BJ (cell line): ENCODE data around the gene CD207. TPM values are rescaled to one million over a fixed set of nuclear protein-coding genes. Genes with fewer than 3 reads are reported as not detected.
"Not testable (repeated sequence)": the region's sequence is repeated elsewhere in the genome, so short reads cannot be mapped to it uniquely, and the experiment has no call there.

Source experiments
- CTCF ChIA-PET: fragments of 350-600 bp; formaldehyde crosslinking; extraction: SDS; loops from one replicate; lab custom pipeline; 2021; ENCODE audit warnings: antibody characterized with exemption, inconsistent platforms; lab: Yijun Ruan, JAX
- POLR2A ChIA-PET: fragments of 300-600 bp; sonication (Branson Sonifier 250); formaldehyde crosslinking; extraction: SDS; loops from one replicate; lab custom pipeline; 2021; ENCODE audit warnings: antibody characterized with exemption; lab: Charles Lee
- DNase-seq: peaks from one replicate; pipeline ENCODE4 v3.0.0-alpha.2; 2011; ENCODE audit warnings: low read depth
- H3K27me3 ChIP-seq: 2 replicates; pipeline ENCODE4 v1.6.0; 2011; ENCODE audit warnings: low read length; ENCODE audit not compliant: control insufficient read depth, insufficient read depth
- H3K36me3 ChIP-seq: 2 replicates; pipeline ENCODE4 v1.5.1; 2011; ENCODE audit warnings: low read length; ENCODE audit not compliant: control insufficient read depth, insufficient read depth
- H3K4me3 ChIP-seq: 2 replicates; pipeline ENCODE4 v1.5.1; 2011; ENCODE audit warnings: low read depth, mild to moderate bottlenecking, control low read depth, low read length
- CTCF ChIP-seq: IDR thresholded peaks from 2 replicates; pipeline ENCODE4 v1.5.1; 2011; ENCODE audit warnings: low read depth, mild to moderate bottlenecking, control low read depth, inconsistent platforms, low read length, moderate library complexity; ENCODE audit not compliant: insufficient read depth
- polyA plus RNA-seq: library from polyadenylated mRNA; depleted of rRNA; stranded (reverse); fragments of >200 nt; gene quantifications from 2 replicates; pipeline ENCODE4 v1.2.3, GENCODE V29; 2011

The CD207 gene
- polyA plus RNA-seq, 1 experiment = not detected

DNA sequence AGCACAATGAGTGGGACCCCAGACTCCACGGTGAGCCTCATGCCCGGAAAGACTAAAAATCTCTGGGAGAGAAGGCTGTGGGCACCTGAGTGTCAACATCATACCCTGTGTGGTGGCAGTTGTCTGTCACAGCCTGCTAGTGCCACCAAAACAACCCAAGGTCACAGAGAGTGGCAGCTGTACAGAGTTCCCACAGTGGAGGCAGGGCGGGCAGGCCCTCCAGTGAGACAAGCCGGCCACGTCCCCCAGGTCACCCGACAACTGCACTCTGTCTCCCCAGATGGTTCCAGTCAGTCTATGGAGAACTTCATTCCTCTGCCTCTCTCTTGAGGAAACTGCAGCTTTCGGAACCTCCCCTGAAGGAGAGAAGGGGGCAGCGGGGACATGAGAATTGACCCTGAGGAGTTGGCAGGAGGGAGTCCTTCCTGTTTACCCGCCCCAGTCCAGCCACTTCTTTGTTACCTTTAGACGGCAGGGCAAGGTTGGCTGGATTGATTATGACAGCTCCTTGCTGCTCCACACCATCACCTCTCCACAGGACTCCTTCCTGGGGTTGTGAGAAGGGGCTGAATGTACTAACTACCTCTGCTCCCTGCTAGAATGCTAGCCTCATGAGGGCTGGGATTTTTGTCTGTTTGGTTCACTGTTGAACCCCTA, 33.9 kb downstream of the CD207 start:
- DNase-seq = no peak
- no peak for TF ChIP-seq CTCF
- CTCF ChIA-PET = interaction anchor here (1.3 kb wide), 1 partner anchor 146 kb away, joined by 3 read pairs; no protein-coding TSS in a partner anchor
- POLR2A ChIA-PET = no interaction called here
- no peaks in the 10 kb centered on the region; the same call in 1 of the 2 replicates for H3K27me3 ChIP-seq
- no peaks in the 10 kb centered on the region for H3K36me3 ChIP-seq
- no peak overlapping the region for H3K4me3 ChIP-seq

DNA sequence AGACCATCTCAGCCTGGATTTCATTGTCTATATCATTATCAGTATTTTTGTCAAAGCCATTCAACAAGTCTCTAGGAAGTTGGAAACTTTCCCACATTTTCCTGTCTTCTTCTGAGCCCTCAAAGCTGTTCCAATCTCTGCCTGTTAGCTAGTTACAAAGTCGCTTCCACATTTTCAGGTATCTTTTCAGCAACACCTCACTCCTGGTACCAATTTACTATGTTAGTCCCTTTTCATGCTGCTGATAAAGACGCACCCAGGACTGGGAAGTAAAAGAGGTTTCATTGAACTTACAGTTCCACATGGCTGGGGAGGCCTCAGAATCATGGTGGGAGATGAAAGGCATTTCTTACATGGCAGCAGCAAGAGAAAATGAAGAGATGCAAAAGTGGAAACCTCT, 35.9 kb downstream of the CD207 start:
- POLR2A ChIA-PET = no interaction called here
- peaks cover 2% of the 10 kb centered on the region; the same call in 1 of the 2 replicates for H3K27me3 ChIP-seq
- no peak for DNase-seq
- TF ChIP-seq CTCF = no peak
- no peaks in the 10 kb centered on the region for H3K36me3 ChIP-seq
- no peak overlapping the region for H3K4me3 ChIP-seq
- CTCF ChIA-PET = interaction anchor here (1.1 to 1.4 kb wide), 2 partner anchors 9 to 72 kb away, joined by 3 to 4 read pairs; partner anchors contain the start of gene FIGLA

DNA sequence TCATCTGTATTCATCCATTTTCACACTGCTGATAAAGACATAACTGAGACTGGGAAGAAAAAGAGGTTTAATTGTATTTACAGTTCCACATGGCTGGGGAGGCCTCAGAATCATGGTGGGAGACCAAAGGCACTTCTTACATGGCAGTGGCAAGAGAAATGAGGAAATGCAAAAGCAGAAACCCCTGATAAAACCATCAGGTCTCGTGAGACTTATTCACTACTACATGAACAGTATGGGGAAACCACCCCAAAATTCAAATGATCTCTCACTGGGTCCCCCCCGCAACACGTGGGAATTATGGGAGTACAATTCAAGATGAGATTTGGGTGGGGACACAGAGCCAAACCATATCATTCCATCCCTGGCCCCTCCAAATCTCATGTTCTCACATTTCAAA, 37.6 kb downstream of the CD207 start:
- CTCF ChIA-PET, H3K4me3 ChIP-seq, POLR2A ChIA-PET, H3K36me3 ChIP-seq, DNase-seq, H3K27me3 ChIP-seq: not testable (repeated sequence)

- TF ChIP-seq CTCF = no peak
- ChIA-PET POLR2A (no interaction called here), CTCF (no interaction called here)
- Histone ChIP-seq H3K4me3 (no peak overlapping the region), H3K36me3 (no peaks in the 10 kb centered on the region), H3K27me3 (peaks cover 4% of the 10 kb centered on the region)
- no peak for DNase-seq
These were observed 38.1 kb downstream of the CD207 start for GRCh38 chr2:70797506-70797905.

- DNase-seq = no peak
- no peak for TF ChIP-seq CTCF
- ChIA-PET POLR2A (no interaction called here), CTCF (interaction anchor here (0.6 to 1.6 kb wide), 3 partner anchors 11 to 26 kb away, joined by 3 read pairs; no protein-coding TSS in a partner anchor)
- Histone ChIP-seq H3K36me3 (no peaks in the 10 kb centered on the region), H3K27me3 (peaks cover 8% of the 10 kb centered on the region), H3K4me3 (no peak overlapping the region)
These were observed 39.4 kb downstream of the CD207 start for GRCh38 chr2:70796262-70796661.
